HEK293 (cell line): Measurements from ENCODE around the gene SMIM38.

ENCODE experiments used
- CTCF ChIA-PET: fragments of 350-600 bp; formaldehyde crosslinking; extraction: SDS; loops from one replicate; lab custom pipeline; 2021; ENCODE audit warnings: antibody characterized with exemption; lab: Yijun Ruan, JAX
- POLR2A ChIA-PET: fragments of 300-600 bp; formaldehyde crosslinking; extraction: SDS; loops from one replicate; lab custom pipeline; 2020; ENCODE audit warnings: antibody characterized with exemption, inconsistent platforms; lab: Yijun Ruan, JAX
- H3K27ac ChIP-seq: fragments of 200-500 bp; sonication (Bioruptor generic); 2 replicates; pipeline ENCODE4 v1.5.1; 2014; ENCODE audit warnings: low read depth, low read length, control low read depth, inconsistent platforms; ENCODE audit errors: extremely low read depth
- H3K36me3 ChIP-seq, 2 experiments: fragments of 200-500 bp in 1 of 2; sonication (Bioruptor generic) in 1 of 2; 1 replicate in 1 of 2; 2 replicates in 1 of 2; pipeline ENCODE4 v1.5.1; 2014 to 2017; ENCODE audit warnings: inconsistent platforms in 2 of 2, low read length in 2 of 2; ENCODE audit not compliant: control insufficient read depth in 2 of 2, insufficient read depth in 1 of 2
- H3K4me1 ChIP-seq: fragments of 200-500 bp; sonication (Bioruptor generic); 2 replicates; pipeline ENCODE4 v1.5.1; 2014; ENCODE audit warnings: mild to moderate bottlenecking, low read length, inconsistent platforms; ENCODE audit not compliant: control insufficient read depth, insufficient read depth
- H3K4me3 ChIP-seq: 2 replicates; pipeline ENCODE4 v1.5.1; 2011; ENCODE audit warnings: low read depth, mild to moderate bottlenecking, control low read depth, low read length, moderate library complexity
- H3K9me3 ChIP-seq: fragments of 200-500 bp; sonication (Bioruptor generic); 2 replicates; pipeline ENCODE4 v1.5.1; 2014; ENCODE audit warnings: low read depth, low read length, inconsistent platforms; ENCODE audit not compliant: control insufficient read depth, insufficient read depth
- FEZF1 ChIP-seq: fragments of 450-650 bp; formaldehyde crosslinking; IDR thresholded peaks from 2 replicates; pipeline ENCODE4 v1.5.1; 2016; ENCODE audit warnings: missing biosample characterization, missing genetic modification characterization
- IKZF3 ChIP-seq: fragments of 450-650 bp; IDR thresholded peaks from 2 replicates; pipeline ENCODE4 v1.5.0; 2018; ENCODE audit warnings: missing biosample characterization, mild to moderate bottlenecking, missing genetic modification characterization, moderate library complexity
- MEIS1 ChIP-seq: sonication (generic); formaldehyde crosslinking; IDR thresholded peaks from 2 replicates; pipeline ENCODE4 v1.8.1; 2022; ENCODE audit warnings: missing genetic modification reagents, mild to moderate bottlenecking, borderline replicate concordance
- MZF1 ChIP-seq: fragments of 450-650 bp; formaldehyde crosslinking; IDR thresholded peaks from 2 replicates; pipeline ENCODE4 v1.5.1; 2017; ENCODE audit warnings: missing biosample characterization, missing genetic modification characterization, borderline replicate concordance
- OVOL3 ChIP-seq: fragments of 450-650 bp; formaldehyde crosslinking; IDR thresholded peaks from 2 replicates; pipeline ENCODE4 v1.5.1; 2016; ENCODE audit warnings: missing biosample characterization, missing genetic modification characterization
- RBAK ChIP-seq: fragments of 450-650 bp; formaldehyde crosslinking; IDR thresholded peaks from 2 replicates; pipeline ENCODE4 v1.5.1; 2016; ENCODE audit warnings: missing biosample characterization, missing genetic modification characterization
- ZEB2 ChIP-seq: fragments of 450-650 bp; formaldehyde crosslinking; IDR thresholded peaks from 2 replicates; pipeline ENCODE4 v1.5.1; 2016; ENCODE audit warnings: missing biosample characterization, missing genetic modification characterization
- ZFP3 ChIP-seq: fragments of 450-650 bp; formaldehyde crosslinking; IDR thresholded peaks from 2 replicates; pipeline ENCODE4 v1.5.1; 2016; ENCODE audit warnings: low read depth, missing biosample characterization, missing genetic modification characterization
- ZFP41 ChIP-seq: fragments of 450-650 bp; formaldehyde crosslinking; IDR thresholded peaks from 2 replicates; pipeline ENCODE4 v1.5.1; 2016; ENCODE audit warnings: missing biosample characterization, missing genetic modification characterization, borderline replicate concordance
- ZNF114 ChIP-seq: fragments of 450-650 bp; formaldehyde crosslinking; IDR thresholded peaks from 2 replicates; pipeline ENCODE4 v1.5.0; 2017; ENCODE audit warnings: missing biosample characterization, missing genetic modification characterization
- ZNF121 ChIP-seq: fragments of 450-650 bp; formaldehyde crosslinking; IDR thresholded peaks from 2 replicates; pipeline ENCODE4 v1.5.1; 2016; ENCODE audit warnings: missing biosample characterization, missing genetic modification characterization
- ZNF155 ChIP-seq: fragments of 450-650 bp; formaldehyde crosslinking; IDR thresholded peaks from 2 replicates; pipeline ENCODE4 v1.5.1; 2016; ENCODE audit warnings: missing biosample characterization, missing genetic modification characterization
- ZNF175 ChIP-seq: fragments of 450-650 bp; formaldehyde crosslinking; IDR thresholded peaks from 2 replicates; pipeline ENCODE4 v1.5.1; 2016; ENCODE audit warnings: missing biosample characterization, missing genetic modification characterization
- ZNF529 ChIP-seq: fragments of 450-650 bp; formaldehyde crosslinking; IDR thresholded peaks from 2 replicates; pipeline ENCODE4 v1.5.1; 2017; ENCODE audit warnings: missing genetic modification characterization, missing biosample characterization; ENCODE audit not compliant: insufficient replicate concordance
- ZNF549 ChIP-seq: fragments of 450-650 bp; IDR thresholded peaks from 2 replicates; pipeline ENCODE4 v1.5.1; 2018; ENCODE audit warnings: missing biosample characterization, missing genetic modification characterization, mild to moderate bottlenecking, inconsistent platforms, moderate library complexity
- ZNF747 ChIP-seq: fragments of 450-650 bp; formaldehyde crosslinking; IDR thresholded peaks from 2 replicates; pipeline ENCODE4 v1.5.1; 2016; ENCODE audit warnings: missing biosample characterization, missing genetic modification characterization
- ZNF830 ChIP-seq: fragments of 450-650 bp; IDR thresholded peaks from 2 replicates; pipeline ENCODE4 v1.5.0; 2018; ENCODE audit warnings: missing biosample characterization, missing genetic modification characterization, low read depth, mild to moderate bottlenecking, moderate library complexity
- ZXDB ChIP-seq: fragments of 450-650 bp; formaldehyde crosslinking; IDR thresholded peaks from 2 replicates; pipeline ENCODE4 v1.5.1; 2016; ENCODE audit warnings: missing biosample characterization, missing genetic modification characterization
- TF ChIP-seq, protein P1 (sequence below): fragments of 450-650 bp; IDR thresholded peaks from 2 replicates; pipeline ENCODE4 v1.5.1; 2018; ENCODE audit warnings: missing biosample characterization, mild to moderate bottlenecking, missing genetic modification characterization
- TF ChIP-seq, protein P2 (sequence below): fragments of 450-650 bp; formaldehyde crosslinking; IDR thresholded peaks from 2 replicates; pipeline ENCODE4 v1.5.1; 2017; ENCODE audit warnings: missing biosample characterization, missing genetic modification characterization
- TF ChIP-seq, protein P3 (sequence below): fragments of 450-650 bp; formaldehyde crosslinking; optimal IDR thresholded peaks from 2 replicates; pipeline ENCODE3; 2016; ENCODE audit warnings: missing biosample characterization, mild to moderate bottlenecking, missing genetic modification characterization
- TF ChIP-seq, protein P4 (sequence below): fragments of 450-650 bp; formaldehyde crosslinking; IDR thresholded peaks from 2 replicates; pipeline ENCODE4 v1.5.0; 2017; ENCODE audit warnings: missing biosample characterization, missing genetic modification characterization, borderline replicate concordance
- TF ChIP-seq, protein P5 (sequence below): fragments of 450-650 bp; formaldehyde crosslinking; IDR thresholded peaks from 2 replicates; pipeline ENCODE4 v1.5.1; 2016; ENCODE audit warnings: missing biosample characterization, missing genetic modification characterization

The SMIM38 gene

DNA sequence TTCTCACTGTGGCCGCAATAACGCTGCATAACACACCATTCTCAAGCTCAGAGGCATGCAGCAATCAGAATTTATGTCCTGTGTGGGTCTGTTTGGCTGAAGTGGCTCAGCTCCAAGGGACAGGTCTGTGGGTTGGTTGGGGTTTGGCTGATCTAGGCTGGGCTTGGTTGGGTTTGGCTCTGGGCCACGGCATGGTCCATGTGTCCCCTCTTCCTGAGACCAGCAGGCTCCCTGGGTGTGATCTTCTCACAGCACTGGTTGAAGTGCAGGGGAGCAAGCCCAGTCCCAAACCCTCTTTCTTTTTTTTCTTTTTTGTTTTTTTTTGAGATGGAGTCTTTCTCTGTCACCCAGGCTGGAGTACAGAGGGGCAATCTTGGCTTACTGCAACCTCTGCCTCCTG is 25.0 kb downstream of the SMIM38 start (continued):
- TF ChIP-seq ZNF175 (tag by site-specific recombination) (no peak), ZNF114 (tag by site-specific recombination) (no peak)

DNA sequence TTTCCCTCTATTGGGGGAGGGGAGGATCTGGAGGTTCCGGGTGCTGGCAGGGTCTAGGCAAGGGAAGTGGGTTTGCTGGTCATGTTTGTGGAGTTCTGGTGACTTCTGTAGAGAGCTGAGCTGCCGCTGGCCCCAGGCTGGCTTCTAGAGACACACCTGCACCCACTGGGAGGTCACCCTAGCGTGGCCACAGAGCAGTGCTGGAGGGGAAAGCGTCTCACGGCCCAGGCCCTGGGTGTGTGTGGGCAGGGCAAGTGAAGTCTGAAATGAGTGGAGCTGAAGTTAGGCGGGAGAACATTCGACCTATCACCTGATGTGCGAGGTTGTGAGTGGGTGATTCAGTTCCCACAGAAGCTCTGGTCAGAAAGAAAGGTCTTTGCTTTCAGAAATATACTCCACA is 27.9 kb downstream of the SMIM38 start:
- CTCF ChIA-PET, result interaction anchor here (1.0 kb wide), 1 partner anchor 9 kb away, joined by 4 read pairs; no protein-coding TSS in a partner anchor
- TF ChIP-seq RBAK, result no peak

DNA sequence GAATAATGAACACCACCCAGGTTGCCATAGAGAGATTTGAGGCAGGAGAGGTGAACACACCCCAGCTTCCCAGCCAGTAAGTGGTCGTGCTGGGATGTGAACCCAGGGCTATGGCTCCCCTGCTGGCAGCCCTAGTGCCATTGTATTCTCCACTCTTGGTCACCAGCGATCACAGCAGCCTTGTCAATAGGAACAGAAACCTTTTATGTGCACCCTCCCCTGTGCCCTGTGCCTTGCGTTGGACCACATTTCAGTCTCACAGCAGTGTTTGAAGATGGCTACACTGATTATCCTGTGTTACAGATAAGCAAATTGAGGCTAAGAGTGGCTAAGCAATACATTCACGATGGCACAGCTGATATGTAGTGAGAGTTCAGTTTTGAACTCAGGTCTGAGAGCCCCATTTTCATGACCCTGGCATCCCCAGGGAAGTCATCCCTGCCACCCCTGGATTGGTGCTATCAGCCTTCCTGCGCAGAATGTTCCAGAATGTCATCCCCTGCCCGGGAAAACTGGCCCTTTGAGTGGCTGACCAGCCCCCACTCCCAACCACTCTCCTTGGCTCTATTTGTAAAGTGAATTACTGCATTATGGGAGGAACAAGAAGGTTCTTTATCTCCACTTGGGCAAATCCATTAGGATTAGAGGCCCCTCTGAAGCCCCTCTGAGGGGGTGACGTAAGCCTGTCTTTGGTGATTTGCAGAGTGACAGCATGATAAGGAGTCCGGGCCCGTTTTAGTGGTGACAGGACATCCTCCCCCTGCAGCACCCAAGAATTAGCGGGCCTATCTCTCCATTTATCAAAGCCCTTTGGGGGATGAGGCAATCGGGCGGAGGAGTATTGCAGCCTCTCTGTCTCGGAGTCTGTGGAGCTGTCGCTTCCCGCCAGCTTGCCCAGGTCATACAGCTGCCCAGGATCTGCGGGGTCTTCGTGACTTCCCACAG is 30.9 kb downstream of the SMIM38 start:
- Histone ChIP-seq H3K27ac (no peak overlapping the region), H3K36me3 (no peaks in the 10 kb centered on the region), H3K4me1 (no peaks in the 10 kb centered on the region), H3K4me3 (no peak overlapping the region), H3K9me3 (no peaks in the 10 kb centered on the region)
- TF ChIP-seq, protein P1, sequence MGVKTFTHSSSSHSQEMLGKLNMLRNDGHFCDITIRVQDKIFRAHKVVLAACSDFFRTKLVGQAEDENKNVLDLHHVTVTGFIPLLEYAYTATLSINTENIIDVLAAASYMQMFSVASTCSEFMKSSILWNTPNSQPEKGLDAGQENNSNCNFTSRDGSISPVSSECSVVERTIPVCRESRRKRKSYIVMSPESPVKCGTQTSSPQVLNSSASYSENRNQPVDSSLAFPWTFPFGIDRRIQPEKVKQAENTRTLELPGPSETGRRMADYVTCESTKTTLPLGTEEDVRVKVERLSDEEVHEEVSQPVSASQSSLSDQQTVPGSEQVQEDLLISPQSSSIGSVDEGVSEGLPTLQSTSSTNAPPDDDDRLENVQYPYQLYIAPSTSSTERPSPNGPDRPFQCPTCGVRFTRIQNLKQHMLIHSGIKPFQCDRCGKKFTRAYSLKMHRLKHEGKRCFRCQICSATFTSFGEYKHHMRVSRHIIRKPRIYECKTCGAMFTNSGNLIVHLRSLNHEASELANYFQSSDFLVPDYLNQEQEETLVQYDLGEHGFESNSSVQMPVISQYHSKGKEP (tag by site-specific recombination), result no peak
- TF ChIP-seq ZNF747 (tag by site-specific recombination) (no peak), FEZF1 (tag by site-specific recombination) (no peak), ZNF121 (tag by site-specific recombination) (no peak), ZXDB (tag by site-specific recombination) (no peak), ZNF529 (tag by site-specific recombination) (no peak), ZNF549 (tag by site-specific recombination) (no peak), ZNF830 (tag by site-specific recombination) (no peak), MEIS1 (CRISPR knock-in tag) (no peak), MZF1 (tag by site-specific recombination) (no peak), ZEB2 (tag by site-specific recombination) (no peak), ZFP41 (tag by site-specific recombination) (no peak), ZNF155 (tag by site-specific recombination) (no peak), OVOL3 (tag by site-specific recombination) (no peak), IKZF3 (tag by site-specific recombination) (no peak), ZFP3 (tag by site-specific recombination) (no peak)
- TF ChIP-seq, protein P2, sequence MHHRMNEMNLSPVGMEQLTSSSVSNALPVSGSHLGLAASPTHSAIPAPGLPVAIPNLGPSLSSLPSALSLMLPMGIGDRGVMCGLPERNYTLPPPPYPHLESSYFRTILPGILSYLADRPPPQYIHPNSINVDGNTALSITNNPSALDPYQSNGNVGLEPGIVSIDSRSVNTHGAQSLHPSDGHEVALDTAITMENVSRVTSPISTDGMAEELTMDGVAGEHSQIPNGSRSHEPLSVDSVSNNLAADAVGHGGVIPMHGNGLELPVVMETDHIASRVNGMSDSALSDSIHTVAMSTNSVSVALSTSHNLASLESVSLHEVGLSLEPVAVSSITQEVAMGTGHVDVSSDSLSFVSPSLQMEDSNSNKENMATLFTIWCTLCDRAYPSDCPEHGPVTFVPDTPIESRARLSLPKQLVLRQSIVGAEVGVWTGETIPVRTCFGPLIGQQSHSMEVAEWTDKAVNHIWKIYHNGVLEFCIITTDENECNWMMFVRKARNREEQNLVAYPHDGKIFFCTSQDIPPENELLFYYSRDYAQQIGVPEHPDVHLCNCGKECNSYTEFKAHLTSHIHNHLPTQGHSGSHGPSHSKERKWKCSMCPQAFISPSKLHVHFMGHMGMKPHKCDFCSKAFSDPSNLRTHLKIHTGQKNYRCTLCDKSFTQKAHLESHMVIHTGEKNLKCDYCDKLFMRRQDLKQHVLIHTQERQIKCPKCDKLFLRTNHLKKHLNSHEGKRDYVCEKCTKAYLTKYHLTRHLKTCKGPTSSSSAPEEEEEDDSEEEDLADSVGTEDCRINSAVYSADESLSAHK (tag by site-specific recombination), result no peak
- TF ChIP-seq, protein P3, sequence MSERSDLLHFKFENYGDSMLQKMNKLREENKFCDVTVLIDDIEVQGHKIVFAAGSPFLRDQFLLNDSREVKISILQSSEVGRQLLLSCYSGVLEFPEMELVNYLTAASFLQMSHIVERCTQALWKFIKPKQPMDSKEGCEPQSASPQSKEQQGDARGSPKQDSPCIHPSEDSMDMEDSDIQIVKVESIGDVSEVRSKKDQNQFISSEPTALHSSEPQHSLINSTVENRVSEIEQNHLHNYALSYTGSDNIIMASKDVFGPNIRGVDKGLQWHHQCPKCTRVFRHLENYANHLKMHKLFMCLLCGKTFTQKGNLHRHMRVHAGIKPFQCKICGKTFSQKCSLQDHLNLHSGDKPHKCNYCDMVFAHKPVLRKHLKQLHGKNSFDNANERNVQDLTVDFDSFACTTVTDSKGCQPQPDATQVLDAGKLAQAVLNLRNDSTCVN (tag by site-specific recombination), result no peak
- TF ChIP-seq, protein P4, sequence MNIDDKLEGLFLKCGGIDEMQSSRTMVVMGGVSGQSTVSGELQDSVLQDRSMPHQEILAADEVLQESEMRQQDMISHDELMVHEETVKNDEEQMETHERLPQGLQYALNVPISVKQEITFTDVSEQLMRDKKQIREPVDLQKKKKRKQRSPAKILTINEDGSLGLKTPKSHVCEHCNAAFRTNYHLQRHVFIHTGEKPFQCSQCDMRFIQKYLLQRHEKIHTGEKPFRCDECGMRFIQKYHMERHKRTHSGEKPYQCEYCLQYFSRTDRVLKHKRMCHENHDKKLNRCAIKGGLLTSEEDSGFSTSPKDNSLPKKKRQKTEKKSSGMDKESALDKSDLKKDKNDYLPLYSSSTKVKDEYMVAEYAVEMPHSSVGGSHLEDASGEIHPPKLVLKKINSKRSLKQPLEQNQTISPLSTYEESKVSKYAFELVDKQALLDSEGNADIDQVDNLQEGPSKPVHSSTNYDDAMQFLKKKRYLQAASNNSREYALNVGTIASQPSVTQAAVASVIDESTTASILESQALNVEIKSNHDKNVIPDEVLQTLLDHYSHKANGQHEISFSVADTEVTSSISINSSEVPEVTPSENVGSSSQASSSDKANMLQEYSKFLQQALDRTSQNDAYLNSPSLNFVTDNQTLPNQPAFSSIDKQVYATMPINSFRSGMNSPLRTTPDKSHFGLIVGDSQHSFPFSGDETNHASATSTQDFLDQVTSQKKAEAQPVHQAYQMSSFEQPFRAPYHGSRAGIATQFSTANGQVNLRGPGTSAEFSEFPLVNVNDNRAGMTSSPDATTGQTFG (tag by site-specific recombination), result no peak
- TF ChIP-seq, protein P5, sequence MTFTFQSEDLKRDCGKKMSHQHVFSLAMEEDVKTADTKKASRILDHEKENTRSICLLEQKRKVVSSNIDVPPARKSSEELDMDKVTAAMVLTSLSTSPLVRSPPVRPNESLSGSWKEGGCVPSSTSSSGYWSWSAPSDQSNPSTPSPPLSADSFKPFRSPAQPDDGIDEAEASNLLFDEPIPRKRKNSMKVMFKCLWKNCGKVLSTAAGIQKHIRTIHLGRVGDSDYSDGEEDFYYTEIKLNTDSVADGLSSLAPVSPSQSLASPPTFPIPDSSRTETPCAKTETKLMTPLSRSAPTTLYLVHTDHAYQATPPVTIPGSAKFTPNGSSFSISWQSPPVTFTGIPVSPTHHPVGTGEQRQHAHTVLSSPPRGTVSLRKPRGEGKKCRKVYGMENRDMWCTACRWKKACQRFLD (tag by site-specific recombination), result no peak
- POLR2A ChIA-PET, result no interaction called here
- CTCF ChIA-PET, result no interaction called here

More for the DNA sequence above, 27.9 kb downstream of the SMIM38 start:
- Histone ChIP-seq H3K27ac (no peak overlapping the region), H3K9me3 (no peaks in the 10 kb centered on the region), H3K4me1 (no peaks in the 10 kb centered on the region), H3K4me3 (no peak overlapping the region), H3K36me3 (no peaks in the 10 kb centered on the region)
- POLR2A ChIA-PET, result no interaction called here
